GM12878 (cell line): ENCODE results near the gene HM13. TPM values are rescaled to one million over a fixed set of nuclear protein-coding genes. Genes with fewer than 3 reads are reported as not detected.

ENCODE experiments used
- ATAC-seq: fragments of 200-7000 bp; cut with Tn5 transposase; 3 replicates; pipeline ENCODE4 v1.9.1; 2020; ENCODE audit warnings: mild to moderate bottlenecking, moderate library complexity
- BruUV-seq: library from RNA; stranded (reverse); fragments of 400-500 nt; replicated peaks from 2 replicates; lab custom pipeline; 2021; lab: Mats Ljungman, UMichigan
- CTCF ChIA-PET: fragments of 300-600 bp; sonication (Branson Sonifier 250); formaldehyde crosslinking; extraction: SDS; loops from one replicate; lab custom pipeline; 2021; ENCODE audit warnings: inconsistent platforms; lab: Yijun Ruan, JAX
- POLR2A ChIA-PET: fragments of 350-600 bp; formaldehyde crosslinking; extraction: SDS; loops from one replicate; lab custom pipeline; 2021; ENCODE audit warnings: inconsistent platforms; lab: Charles Lee
- RAD21 ChIA-PET: fragments of 300-600 bp; sonication (Branson Sonifier 250); formaldehyde crosslinking; loops from one replicate; lab custom pipeline; 2023; ENCODE audit warnings: antibody characterized with exemption; ENCODE audit not compliant: unreplicated experiment; lab: Charles Lee
- SMC1A ChIA-PET: fragments of 300-600 bp; sonication (Branson Sonifier 250); formaldehyde crosslinking; loops from one replicate; lab custom pipeline; 2023; ENCODE audit not compliant: unreplicated experiment, uncharacterized antibody; lab: Charles Lee
- DNase-seq: peaks from one replicate; pipeline ENCODE4 v3.0.0-alpha.2; 2011; ENCODE audit warnings: low read depth, low spot score
- FAIRE-seq: peaks from 3 replicates; lab custom pipeline; 2011; peaks lifted over from hg19 to GRCh38; lab: Jason Lieb, UNC
- H2AFZ ChIP-seq: 2 replicates; pipeline ENCODE4 v1.6.0; 2011; ENCODE audit warnings: low read depth, low read length, control low read depth; ENCODE audit not compliant: control insufficient read depth
- H3K27ac ChIP-seq: 2 replicates; pipeline ENCODE4 v1.5.1; 2011; ENCODE audit warnings: control low read depth; ENCODE audit not compliant: control insufficient read depth, insufficient read depth
- H3K27me3 ChIP-seq, 2 experiments: replicated peaks in 1 of 2; 2 replicates each; pipeline versions ENCODE4 v1.6.0 to v1.6.1; 2011; ENCODE audit warnings: low read length in 1 of 2; ENCODE audit not compliant: control insufficient read depth in 2 of 2, insufficient read depth in 2 of 2
- H3K36me3 ChIP-seq, 2 experiments: 2 replicates each; pipeline ENCODE4 v1.5.1; 2011; ENCODE audit warnings: low read length in 1 of 2; ENCODE audit not compliant: control insufficient read depth in 2 of 2, insufficient read depth in 2 of 2
- H3K4me1 ChIP-seq: 2 replicates; pipeline ENCODE4 v1.6.1; 2011; ENCODE audit warnings: mild to moderate bottlenecking, low read length, moderate library complexity, mixed read lengths; ENCODE audit not compliant: control insufficient read depth, insufficient read depth
- H3K4me2 ChIP-seq: 2 replicates; pipeline ENCODE4 v1.6.0; 2011; ENCODE audit warnings: control low read depth; ENCODE audit not compliant: control insufficient read depth, insufficient read depth
- H3K4me3 ChIP-seq: fragments of 200-600 bp; sonication (generic); 2 replicates; pipeline ENCODE4 v1.5.1; 2016
- H3K79me2 ChIP-seq: 2 replicates; pipeline ENCODE4 v1.6.0; 2011; ENCODE audit warnings: low read length; ENCODE audit not compliant: control insufficient read depth, insufficient read depth
- H3K9ac ChIP-seq: 2 replicates; pipeline ENCODE4 v1.8.0; 2011; ENCODE audit warnings: low read length, control low read depth, mixed read lengths; ENCODE audit not compliant: control insufficient read depth, insufficient read depth
- H3K9me3 ChIP-seq: replicated peaks from 3 replicates; pipeline ENCODE4 v1.5.1; 2011; ENCODE audit warnings: mild to moderate bottlenecking, low read length; ENCODE audit not compliant: control insufficient read depth, insufficient read depth
- H4K20me1 ChIP-seq: 2 replicates; pipeline ENCODE4 v1.6.0; 2011; ENCODE audit not compliant: control insufficient read depth, insufficient read depth
- CREM ChIP-seq: IDR thresholded peaks from 2 replicates; pipeline ENCODE4 v1.6.1; 2014; ENCODE audit warnings: antibody characterized with exemption, low read depth
- E4F1 ChIP-seq: fragments of 450-650 bp; IDR thresholded peaks from 2 replicates; pipeline ENCODE4 v1.6.1; 2018; ENCODE audit warnings: borderline replicate concordance, mild to moderate bottlenecking; ENCODE audit not compliant: partially characterized antibody
- HCFC1 ChIP-seq: fragments of 150-350 bp; IDR thresholded peaks from 2 replicates; pipeline ENCODE4 v1.6.1; 2014; ENCODE audit warnings: low read length
- LARP7 ChIP-seq: fragments of 450-650 bp; IDR thresholded peaks from 2 replicates; pipeline ENCODE4 v1.6.1; 2017; ENCODE audit warnings: mild to moderate bottlenecking
- MYC ChIP-seq: IDR thresholded peaks from 2 replicates; pipeline ENCODE4 v1.6.1; 2011; ENCODE audit warnings: mild to moderate bottlenecking, low read length, moderate library complexity, inconsistent platforms; ENCODE audit not compliant: insufficient read depth, insufficient replicate concordance, insufficient read length, severe bottlenecking
- NFYB ChIP-seq: IDR thresholded peaks from 2 replicates; pipeline ENCODE4 v1.6.1; 2011; ENCODE audit warnings: low read depth, mild to moderate bottlenecking, low read length, improper control_type of control experiment, moderate library complexity; ENCODE audit not compliant: insufficient read depth
- PAX8 ChIP-seq: fragments of 450-650 bp; IDR thresholded peaks from 2 replicates; pipeline ENCODE4 v1.6.1; 2017; ENCODE audit warnings: mild to moderate bottlenecking, moderate library complexity
- PML ChIP-seq: IDR thresholded peaks from 2 replicates; pipeline ENCODE4 v1.6.1; 2012; ENCODE audit warnings: low read length, inconsistent platforms
- POLR2AphosphoS5 ChIP-seq: IDR thresholded peaks from 2 replicates; pipeline ENCODE4 v1.6.1; 2011; ENCODE audit warnings: mild to moderate bottlenecking, low read length, inconsistent platforms
- RELB ChIP-seq: fragments of 450-650 bp; IDR thresholded peaks from 2 replicates; pipeline ENCODE4 v1.6.1; 2017; ENCODE audit warnings: low read depth, mild to moderate bottlenecking, moderate library complexity
- SUZ12 ChIP-seq: fragments of 200-600 bp; sonication (generic); IDR thresholded peaks from one replicate; pipeline ENCODE4 v1.6.1; 2018; ENCODE audit warnings: antibody characterized with exemption, mild to moderate bottlenecking; ENCODE audit not compliant: unreplicated experiment
- TCF12 ChIP-seq: IDR thresholded peaks from 2 replicates; pipeline ENCODE4 v1.6.1; 2011; ENCODE audit warnings: low read depth, mild to moderate bottlenecking, low read length
- YY1 ChIP-seq: IDR thresholded peaks from 2 replicates; pipeline ENCODE4 v1.6.1; 2011; ENCODE audit warnings: low read depth, mild to moderate bottlenecking, low read length
- WGBS: methylation state at CpG from one replicate; pipeline ENCODE4 v1.1.6; 2016; ENCODE audit warnings: low lambda C conversion rate; ENCODE audit not compliant: insufficient replicate concordance, insufficient coverage; ENCODE audit errors: missing lambda C conversion rate; 5-methylcytosine and 5-hydroxymethylcytosine counted together
- in situ Hi-C: fragments of 300-500 bp; cut with MboI; formaldehyde crosslinking; loops from 9 replicates; pipeline ENCODE4 v1.14.3; 2018; ENCODE audit warnings: mixed read lengths
- intact Hi-C: fragments of 100-400 bp; cut with micrococcal nuclease; formaldehyde crosslinking; loops from one replicate; pipeline ENCODE4 v1.14.2; 2022; ENCODE audit not compliant: unreplicated experiment
- polyA plus RNA-seq, 11 experiments: library from polyadenylated mRNA; depleted of rRNA in 4 of 11; unstranded in 6 of 11; stranded (reverse) in 5 of 11; fragments of >200 nt; fragmentation: Nextera tagmentation in 4 of 11; fragmentation: Illumina TruSeq in 1 of 11; extraction: Ambion mirVana in 4 of 11; extraction: Trizol in 1 of 11; gene quantifications; 1 replicate in 1 of 11; 2 replicates in 10 of 11; pipeline versions ENCODE4 v1.2.1 to v1.2.3, GENCODE V29; 2011 to 2016; ENCODE audit warnings: inconsistent platforms in 2 of 11, missing spikeins in 2 of 11, low read depth in 1 of 11
- total RNA-seq, 4 experiments: library from RNA; depleted of rRNA in 3 of 4; stranded (reverse); fragments of >200 nt in 3 of 4; fragmentation: Illumina TruSeq in 1 of 4; extraction: Trizol in 1 of 4; gene quantifications; 2 replicates each; pipeline versions ENCODE4 v1.2.1 to v1.2.3, GENCODE V29; 2013 to 2021
- TF ChIP-seq, protein P1 (sequence below): fragments of 450-650 bp; conservative IDR thresholded peaks from 2 replicates; pipeline ENCODE4 v1.6.1; 2017; ENCODE audit warnings: mild to moderate bottlenecking, moderate library complexity

The HM13 gene
- total and polyA plus RNA-seq, 10 of the 15 experiments (the other 5 are each of a cell fraction or from before 2014, with no cell fraction given): 4.8 to 185 (median 81.7) TPM

DNA sequence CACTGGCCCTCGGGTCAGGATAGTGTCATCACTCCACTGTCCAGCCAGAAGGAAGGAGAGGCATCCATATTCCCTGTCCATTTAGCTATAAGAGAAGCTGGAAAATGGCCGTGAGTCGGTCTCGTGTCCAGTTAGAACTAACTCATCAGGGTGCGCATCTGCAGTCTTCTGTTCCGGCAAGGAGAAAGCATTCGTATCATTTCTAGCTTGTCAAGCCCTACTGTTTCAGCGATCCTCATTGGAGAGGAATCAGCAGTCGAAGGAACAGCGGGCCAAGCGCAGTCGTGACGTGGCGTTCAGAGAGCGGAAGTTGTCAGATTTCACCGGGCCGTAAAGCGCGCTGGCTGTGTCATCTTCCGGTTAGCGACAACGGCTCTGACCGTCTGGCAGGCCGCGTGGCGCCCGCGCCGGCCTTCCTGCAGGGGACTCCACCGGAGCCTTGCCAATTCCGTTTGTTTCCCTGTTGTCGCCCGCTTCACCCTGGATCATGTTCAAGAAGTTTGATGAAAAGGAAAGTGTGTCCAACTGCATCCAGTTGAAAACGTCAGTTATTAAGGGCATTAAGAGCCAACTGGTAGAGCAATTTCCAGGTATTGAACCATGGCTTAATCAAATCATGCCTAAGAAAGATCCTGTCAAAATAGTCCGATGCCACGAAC is 32.9 kb downstream of the HM13 start:
- peak overlapping the region; percentile 71 for H2AFZ ChIP-seq
- intact Hi-C loops: no loop called here
- H3K4me1 ChIP-seq: no peaks in the 10 kb centered on the region
- no peaks in the 10 kb centered on the region for H3K27me3 ChIP-seq
- peak overlapping the region; percentile 62 for H3K27ac ChIP-seq
- peaks cover 22% of the 10 kb centered on the region for H3K79me2 ChIP-seq
- H3K36me3 ChIP-seq: peaks cover 33 to 37% of the 10 kb centered on the region in 2 experiments
- RAD21 ChIA-PET: interaction anchor here (0.7 to 1.3 kb wide), 2 partner anchors 58 to 169 kb away, joined by 3 read pairs; partner anchors contain the start of gene ID1
- BruUV-seq: no TSS peak
- FAIRE-seq (peak; percentile 89), DNase-seq (peak; percentile 57), ATAC-seq (peak; percentile 89)
- POLR2A ChIA-PET: interaction anchor here (0.6 to 1.6 kb wide), 3 partner anchors 20 to 31 kb away, joined by 3 to 5 read pairs (median 3); no protein-coding TSS in a partner anchor
- H4K20me1 ChIP-seq: no peaks in the 10 kb centered on the region
- peak overlapping the region; percentile 73 for H3K4me3 ChIP-seq
- CTCF ChIA-PET: interaction anchor here (0.7 to 3.0 kb wide), 6 partner anchors 14 to 176 kb away, joined by 3 to 15 read pairs (median 4); no protein-coding TSS in a partner anchor
- no peaks in the 10 kb centered on the region for H3K9me3 ChIP-seq
- 59% methylated on average over 36 of the region's 36 CpGs for WGBS
- in situ Hi-C loops: no loop called here
- peak overlapping the region; percentile 73 for H3K9ac ChIP-seq
- SMC1A ChIA-PET: interaction anchor here (0.9 to 1.8 kb wide), 2 partner anchors 26 to 65 kb away, joined by 3 to 5 read pairs; no protein-coding TSS in a partner anchor
- peak overlapping the region; percentile 50 for H3K4me2 ChIP-seq
- TF ChIP-seq PML (peak; percentile 45; the same call in 1 of the 2 replicates), POLR2AphosphoS5 (peak; percentile 87), E4F1 (peak; percentile 98), LARP7 (no peak), TCF12 (no peak), YY1 (peak; percentile 75; the same call in 1 of the 2 replicates), NFYB (peak; percentile 52; the same call in 1 of the 2 replicates), PAX8 (no peak), HCFC1 (peak; percentile 69), CREM (peak; percentile 98), SUZ12 (no peak), MYC (peak; percentile 92), RELB (peak; percentile 59; the same call in 1 of the 2 replicates)
- TF ChIP-seq, protein P1, sequence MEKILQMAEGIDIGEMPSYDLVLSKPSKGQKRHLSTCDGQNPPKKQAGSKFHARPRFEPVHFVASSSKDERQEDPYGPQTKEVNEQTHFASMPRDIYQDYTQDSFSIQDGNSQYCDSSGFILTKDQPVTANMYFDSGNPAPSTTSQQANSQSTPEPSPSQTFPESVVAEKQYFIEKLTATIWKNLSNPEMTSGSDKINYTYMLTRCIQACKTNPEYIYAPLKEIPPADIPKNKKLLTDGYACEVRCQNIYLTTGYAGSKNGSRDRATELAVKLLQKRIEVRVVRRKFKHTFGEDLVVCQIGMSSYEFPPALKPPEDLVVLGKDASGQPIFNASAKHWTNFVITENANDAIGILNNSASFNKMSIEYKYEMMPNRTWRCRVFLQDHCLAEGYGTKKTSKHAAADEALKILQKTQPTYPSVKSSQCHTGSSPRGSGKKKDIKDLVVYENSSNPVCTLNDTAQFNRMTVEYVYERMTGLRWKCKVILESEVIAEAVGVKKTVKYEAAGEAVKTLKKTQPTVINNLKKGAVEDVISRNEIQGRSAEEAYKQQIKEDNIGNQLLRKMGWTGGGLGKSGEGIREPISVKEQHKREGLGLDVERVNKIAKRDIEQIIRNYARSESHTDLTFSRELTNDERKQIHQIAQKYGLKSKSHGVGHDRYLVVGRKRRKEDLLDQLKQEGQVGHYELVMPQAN: peak; percentile 54
